Daoy (cell line): ENCODE results near the gene BTBD17. TPM values are rescaled to one million over a fixed set of nuclear protein-coding genes. Genes with fewer than 3 reads are reported as not detected.

Source experiments
- DNase-seq: peaks from one replicate; pipeline ENCODE4 v3.0.0-alpha.2; 2015; ENCODE audit warnings: low read depth
- total RNA-seq: library from RNA; depleted of rRNA; stranded (reverse); fragments of >200 nt; shearing (Covaris generic); gene quantifications from 2 replicates; pipeline ENCODE4 v1.2.3, GENCODE V29; 2014

BTBD17 gene
- total RNA-seq, 1 experiment from 2014 or later: not detected

DNA sequence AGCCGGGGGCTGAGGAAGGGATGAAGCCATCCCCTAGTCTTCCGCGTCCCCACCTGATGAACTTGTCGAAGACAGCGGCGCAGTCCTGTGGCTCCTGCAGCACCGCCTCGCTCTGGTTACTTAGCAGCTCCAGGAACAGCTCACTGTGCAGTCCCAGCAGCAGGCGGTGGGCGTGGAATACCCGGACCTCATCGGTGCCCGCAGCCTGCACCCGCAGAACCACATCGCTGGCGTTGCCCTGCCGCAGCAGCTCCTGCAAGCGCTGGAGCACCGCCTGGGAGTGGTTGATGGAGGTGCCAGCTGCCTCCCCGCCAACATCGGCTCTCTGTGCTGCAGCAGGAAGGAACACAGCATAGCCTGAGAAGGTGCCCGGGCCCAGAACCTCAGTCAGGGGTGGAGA is 1.8 kb downstream of the BTBD17 start:
- no peak for DNase-seq

DNA sequence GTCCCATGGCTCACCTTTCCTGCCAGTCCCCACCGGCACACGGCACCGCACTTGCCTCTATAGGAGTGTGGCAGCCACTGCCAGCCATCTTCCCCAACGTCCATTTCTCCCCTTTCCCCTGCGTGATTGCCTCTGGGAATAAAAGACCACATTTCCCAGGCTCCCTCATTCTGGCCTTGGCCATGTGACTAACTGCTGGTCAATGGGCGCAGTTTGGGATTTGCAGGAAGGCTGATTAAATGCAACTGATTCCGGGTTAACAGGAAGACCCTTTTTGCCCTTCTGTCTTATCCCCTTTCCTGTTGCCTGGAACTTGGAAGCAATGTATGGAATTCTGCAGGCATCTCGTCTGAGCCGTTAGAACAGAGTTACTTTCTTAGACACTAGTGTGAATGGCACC is 3.0 kb downstream of the BTBD17 start:
- DNase-seq: no peak

DNA sequence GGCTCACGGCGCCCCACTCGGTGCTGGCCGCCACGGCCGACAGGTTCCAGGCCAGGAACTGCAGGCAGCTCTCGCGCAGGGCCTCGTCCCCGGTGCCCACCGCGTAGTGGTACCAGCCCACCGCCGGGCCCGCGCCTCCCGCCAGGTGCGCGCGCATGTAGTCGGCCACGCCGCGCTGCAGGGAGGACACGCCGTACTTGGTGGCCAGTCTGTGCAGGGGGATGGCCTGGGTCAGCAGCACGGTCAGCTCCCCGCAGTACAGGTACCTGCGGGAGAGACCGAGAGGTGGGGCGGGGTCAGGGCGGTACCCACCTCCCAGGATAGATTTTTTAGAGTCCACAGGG is 4.2 kb downstream of the BTBD17 start:
- DNase-seq: no peak

DNA sequence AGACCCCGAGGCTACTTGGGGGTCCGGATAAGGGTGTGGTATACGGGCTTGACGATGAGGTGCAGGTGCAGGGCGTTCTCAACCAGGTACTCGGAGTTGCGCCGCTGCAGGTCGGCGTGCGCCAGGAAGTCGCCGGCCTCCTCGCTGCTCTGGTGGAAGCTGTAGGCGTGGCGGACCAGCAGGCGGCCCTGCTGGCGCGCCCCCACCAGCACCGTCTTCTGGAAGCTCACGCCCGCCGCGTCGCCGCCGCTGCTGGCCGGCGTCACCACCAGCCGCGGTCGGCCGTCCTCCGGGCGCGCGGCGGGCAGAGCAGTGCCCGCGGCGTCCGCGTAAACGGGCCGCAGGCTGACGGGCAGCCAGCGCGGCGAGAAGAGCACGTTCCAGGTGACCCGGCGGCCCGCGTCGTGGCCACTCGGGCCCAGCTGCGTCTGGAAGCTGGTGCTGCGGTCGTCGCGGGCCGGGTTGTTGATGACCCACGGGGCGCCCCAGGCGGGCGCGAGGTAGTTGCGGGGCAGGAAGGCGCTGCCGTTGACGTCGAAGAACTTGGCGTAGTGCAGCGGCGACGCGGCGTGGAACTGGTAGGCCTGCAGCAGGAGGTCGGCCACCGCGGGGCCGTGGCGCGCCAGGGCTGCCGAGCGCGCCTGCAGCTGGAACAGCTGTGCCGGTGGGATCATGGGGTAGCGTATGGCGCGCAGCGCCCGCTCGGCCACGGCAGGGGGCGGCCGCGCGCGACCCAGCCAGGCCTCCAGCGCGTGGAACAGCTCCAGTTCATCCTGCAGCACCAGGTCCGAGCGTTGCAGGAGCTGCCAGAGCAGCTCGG is 4.8 kb downstream of the BTBD17 start:
- DNase-seq: no peak

DNA sequence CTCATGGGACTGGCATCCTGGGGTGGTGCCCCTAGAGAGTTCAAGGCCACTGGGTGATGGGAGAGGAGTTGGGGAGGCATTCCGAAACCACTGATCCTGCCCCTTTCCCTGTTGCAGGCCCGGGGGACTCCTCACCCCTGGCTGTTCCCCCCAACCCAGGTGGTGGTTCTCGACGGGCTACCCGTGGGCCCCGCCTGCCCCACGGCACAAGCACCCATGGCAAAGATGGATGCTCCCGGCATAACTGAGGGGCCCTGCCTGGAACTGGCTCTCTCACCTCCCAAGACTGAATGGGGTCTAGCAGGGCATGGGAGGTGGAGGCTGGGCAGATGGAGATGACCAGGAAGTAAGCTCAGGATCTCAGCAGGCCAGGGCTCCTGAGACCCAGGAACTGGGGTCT is 6.6 kb downstream of the BTBD17 start:
- DNase-seq: no peak

DNA sequence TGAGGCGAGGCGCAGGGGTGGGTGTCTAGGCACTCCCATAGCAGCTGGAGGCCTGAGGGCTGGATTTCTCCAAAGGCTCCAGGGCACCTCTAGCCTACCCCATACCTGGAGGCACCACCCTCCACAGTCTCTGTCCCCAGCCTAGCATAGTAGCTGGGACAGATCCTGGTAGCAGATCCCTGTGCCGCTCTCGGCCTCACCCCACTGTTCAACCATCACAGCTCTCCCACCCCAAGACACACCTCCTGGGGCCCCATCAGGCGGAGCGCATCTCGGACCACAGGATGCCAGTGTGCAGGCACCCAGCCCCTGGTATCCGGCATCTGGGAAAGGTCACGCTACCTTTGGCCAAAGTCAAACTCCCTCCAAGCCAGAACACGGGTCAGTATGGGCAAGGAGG is 7.1 kb downstream of the BTBD17 start:
- DNase-seq: no peak

DNA sequence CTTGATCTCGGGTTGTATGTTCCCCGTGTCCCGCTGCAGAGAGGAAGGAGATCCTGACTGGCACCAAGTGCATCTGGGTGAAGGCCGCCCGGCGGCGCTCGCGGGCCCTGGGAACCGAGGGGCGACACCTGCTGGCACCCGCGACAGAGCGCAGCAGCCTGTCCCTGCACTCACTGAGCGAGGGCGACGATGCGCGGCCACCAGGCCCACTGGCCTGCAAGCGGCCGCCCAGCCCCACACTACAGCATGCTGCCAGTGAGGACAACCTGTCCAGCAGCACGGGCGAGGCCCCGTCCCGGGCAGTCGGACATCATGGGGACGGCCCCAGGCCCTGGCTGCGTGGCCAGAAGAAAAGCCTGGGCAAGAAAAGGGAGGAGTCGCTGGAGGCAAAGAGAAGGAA is 7.5 kb downstream of the BTBD17 start:
- DNase-seq: peak; percentile 71

DNA sequence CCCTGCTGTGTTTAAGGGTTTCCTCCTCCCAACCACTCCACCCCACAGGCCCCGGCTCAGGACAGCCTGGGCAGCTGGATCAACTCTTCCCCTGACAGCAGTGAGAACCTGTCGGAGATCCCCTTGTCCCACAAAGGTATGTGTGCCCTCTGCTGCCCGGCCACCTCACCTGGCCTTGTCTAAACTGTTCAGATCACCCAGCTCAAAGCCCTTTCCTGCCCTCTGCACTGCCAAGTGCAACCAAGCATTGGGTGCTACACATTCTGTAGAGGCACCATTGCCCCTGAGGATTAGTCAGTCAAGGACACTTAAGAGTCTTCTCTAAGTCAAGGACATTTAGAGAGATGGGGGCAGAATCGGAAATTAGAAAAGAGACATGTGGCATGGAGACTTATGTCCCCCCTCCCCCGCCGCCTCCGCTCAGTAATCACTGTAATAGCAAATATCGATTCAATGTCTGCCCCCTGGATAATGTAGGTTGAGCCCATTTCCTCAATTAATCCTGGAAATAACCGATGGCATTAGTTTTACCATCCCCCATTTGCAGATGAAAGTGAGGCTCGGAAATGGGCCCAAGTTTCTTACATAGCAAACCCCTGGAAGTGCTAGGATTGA is 8.1 kb downstream of the BTBD17 start:
- DNase-seq: no peak

DNA sequence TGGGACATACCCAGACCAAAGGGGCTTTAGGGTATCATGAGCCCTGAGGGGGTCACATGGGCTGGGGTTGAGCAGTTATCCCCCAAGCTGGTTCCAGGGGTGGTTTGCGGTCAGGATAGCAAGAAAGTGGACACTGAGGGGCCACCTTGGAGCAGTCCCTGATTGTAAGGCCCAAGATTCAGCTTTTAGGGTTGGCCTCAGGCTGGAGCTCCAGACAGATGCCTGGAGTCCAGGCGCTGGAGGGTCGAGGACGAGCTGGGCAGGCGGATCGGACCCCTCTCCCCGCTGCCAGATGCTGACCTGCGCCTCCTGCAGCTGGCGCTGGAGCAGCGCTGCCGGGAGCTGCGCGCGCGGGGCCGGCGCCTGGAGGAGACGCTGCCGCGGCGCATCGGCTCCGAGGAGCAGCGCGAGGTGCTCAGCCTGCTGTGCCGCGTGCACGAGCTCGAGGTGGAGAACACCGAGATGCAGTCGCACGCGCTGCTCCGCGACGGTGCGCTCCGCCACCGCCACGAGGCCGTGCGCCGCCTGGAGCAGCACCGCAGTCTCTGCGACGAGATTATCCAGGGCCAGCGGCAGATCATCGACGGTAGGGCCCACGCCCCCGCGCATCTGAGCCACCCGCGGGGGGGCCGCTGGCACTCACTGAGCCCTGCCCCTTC is 10.0 kb downstream of the BTBD17 start:
- DNase-seq: peak; percentile 53

DNA sequence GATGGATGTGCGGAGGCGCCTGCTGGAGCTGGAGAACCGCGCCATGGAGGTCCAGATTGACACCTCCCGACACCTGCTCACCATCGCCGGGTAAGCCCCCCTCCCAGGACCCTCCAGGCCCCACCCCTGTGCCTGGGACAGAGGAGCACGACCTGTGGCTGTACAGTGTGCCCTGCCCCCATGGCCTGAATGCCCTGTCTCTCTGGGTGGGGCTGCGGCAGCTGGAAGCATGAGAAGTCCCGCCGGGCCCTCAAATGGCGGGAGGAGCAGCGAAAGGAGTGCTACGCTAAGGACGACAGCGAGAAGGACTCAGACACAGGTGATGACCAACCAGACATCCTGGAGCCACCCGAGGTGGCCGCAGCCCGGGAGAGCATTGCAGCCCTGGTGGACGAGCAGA is 11.2 kb downstream of the BTBD17 start:
- DNase-seq: no peak

DNA sequence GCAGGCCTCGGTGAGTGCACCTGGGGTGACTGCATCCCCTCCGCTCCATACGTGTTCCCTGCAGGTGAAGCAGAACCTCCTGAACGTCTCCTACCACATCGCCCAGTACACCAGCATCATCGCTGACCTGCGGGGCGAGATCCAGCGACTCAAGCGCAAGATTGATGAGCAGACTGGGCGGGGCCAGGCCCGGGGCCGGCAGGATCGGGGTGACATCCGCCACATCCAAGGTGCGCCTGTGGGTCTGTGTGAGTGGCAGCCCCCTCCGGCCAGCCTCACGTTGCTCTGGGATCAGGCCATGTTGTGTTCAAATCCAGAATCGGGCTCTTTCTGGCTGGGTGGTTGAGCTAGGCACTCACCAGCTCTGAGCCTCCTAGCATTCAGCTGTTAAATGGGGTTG is 12.5 kb downstream of the BTBD17 start:
- DNase-seq: no peak

DNA sequence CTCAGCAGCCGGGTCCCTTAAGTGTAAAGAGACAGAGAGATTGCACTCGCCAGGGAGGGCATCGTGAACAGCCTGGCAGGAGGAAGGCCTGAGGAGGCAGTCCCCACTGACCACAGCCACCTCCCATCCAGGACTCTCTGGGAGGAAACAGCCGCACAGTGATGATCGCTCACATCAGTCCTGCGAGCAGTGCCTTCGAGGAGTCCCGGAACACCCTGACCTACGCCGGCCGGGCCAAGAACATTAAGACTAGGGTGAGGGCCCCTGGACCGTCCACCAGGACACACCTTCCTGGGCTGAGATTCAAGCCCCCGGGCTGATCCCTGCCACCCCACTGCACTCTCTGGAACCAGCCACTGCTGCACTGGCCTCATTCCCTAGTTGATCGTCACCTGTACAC is 14.0 kb downstream of the BTBD17 start:
- no peak for DNase-seq

DNA sequence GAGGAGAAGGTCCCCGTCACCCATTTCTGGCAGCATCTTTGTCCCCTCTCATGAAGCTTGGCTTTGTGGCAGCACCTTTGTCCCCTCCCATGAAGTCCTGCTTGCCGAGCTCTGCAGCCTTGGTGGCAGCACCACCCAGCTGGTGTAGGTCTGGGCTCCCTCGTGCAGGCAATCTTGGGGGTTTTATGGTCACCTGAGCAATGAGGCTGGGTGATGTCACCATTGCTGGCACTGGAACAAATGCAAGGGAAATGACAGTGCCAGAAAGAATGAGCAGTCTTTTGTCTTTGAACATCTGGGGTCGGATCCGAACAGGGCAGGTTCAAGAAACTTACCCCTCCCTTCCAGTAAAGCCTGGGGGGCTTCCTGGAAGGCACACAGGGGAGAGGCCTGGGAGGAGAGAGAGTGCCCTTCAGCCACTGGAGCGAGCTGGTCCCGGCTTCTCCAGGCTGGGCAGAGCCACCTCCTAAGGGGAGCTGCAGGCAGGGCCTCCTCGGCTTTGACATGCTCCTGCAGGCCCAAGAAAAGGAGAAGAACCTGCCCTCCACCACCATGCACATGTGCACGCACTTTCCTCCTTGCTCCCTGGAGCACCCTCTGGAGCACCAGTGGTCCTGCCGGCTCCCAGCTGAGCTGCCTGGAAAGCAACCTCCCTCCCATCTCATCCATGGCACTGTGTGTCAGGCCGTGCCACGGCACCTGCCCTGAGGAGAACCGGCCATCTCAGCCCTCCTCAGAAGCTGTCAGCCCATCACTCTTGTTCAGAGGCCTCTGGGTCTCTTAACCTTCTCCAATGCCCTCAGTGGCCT is 16.0 kb downstream of the BTBD17 start:
- peak; percentile 74 for DNase-seq

DNA sequence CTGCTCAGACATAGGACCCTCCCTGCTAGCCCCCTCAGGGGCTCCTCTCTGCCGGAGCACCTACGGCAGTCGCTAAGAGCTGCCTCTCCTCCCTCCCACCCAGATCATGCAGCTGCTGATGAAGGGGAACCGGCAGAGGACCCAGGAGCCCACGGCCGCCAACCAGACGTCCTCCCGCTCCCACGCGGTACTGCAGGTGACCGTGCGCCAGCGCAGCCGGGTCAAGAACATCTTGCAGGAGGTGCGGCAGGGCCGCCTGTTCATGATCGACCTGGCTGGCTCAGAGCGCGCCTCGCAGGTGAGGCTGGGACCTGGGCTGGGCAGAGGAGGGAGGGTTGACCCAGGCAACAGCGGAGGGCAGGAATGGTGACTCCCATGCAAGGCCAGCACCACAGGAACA is 17.0 kb downstream of the BTBD17 start:
- DNase-seq: no peak

DNA sequence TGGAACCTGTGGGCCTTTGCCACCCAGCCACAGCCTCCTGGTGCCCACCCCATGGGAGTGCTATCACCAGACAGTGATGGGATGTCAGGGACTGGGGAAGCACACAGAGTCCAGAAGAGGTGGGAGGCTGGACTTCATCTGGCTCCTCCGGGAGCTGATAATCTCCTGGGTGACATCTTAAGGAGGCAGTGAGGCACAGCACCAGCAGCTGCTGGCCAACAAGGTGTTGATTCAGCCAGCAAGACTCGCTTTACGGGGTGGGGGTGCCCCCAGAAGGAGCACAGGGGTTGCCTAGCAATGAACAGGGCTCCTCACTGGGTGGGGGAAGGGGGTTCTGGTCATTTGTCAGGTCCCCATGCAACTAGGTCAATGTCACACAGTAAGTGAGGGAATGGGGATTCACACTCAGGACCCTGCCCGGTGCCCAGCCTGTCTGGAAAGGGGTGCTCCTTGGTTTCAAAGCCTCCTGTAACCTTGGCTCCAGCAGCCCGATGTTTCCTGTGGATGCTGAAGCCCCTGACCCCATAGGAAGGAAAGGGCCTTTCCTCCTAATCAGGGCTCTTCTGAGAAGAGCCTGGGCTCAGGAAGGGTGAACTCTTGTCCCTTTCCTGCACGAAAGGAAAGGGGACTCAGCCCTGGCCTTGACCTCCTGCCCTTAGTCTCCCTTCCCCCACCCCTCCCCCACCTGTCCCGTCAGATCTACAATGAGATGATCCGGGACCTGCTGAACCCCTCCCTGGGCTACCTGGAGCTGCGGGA is 18.0 kb downstream of the BTBD17 start:
- no peak for DNase-seq

DNA sequence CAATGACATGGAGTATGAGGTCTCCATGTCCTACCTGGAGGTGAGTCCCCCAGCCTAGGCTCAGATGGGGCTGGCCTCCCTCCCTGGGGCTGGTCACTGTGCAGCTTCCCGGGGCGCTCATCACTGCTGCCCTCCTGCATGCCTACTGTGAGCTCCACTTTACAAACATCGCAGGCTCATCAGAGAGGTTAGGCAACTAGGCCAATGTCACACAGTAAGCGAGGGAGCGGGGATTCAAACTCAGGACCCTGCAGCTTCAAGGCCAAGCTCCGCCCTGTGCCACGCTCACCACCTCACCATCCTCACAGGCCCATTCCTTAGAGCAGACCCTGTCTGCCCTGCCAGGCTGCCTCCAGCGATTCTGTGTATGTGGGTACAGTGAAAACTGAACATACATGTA is 18.5 kb downstream of the BTBD17 start:
- DNase-seq: no peak

DNA sequence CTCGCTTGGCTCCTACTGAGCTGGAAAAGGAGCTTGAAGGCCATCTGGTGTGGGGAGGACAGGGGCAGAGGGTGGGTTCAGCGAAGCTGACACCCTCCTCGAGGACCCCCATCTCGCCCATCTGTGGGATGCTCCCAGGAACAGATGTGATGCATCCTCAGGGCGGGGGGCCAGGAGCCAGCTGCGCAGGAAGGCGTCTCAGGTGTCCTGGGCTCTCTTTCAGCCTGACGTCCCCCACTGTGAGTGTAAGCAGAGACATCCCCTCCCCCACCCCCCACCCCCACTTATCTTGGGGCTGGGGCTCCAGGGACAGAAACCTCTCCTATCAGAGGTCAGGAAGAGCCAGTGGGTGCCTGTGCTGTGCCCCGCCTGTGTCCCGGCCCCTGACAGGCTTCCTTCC is 19.4 kb downstream of the BTBD17 start:
- DNase-seq: no peak

DNA sequence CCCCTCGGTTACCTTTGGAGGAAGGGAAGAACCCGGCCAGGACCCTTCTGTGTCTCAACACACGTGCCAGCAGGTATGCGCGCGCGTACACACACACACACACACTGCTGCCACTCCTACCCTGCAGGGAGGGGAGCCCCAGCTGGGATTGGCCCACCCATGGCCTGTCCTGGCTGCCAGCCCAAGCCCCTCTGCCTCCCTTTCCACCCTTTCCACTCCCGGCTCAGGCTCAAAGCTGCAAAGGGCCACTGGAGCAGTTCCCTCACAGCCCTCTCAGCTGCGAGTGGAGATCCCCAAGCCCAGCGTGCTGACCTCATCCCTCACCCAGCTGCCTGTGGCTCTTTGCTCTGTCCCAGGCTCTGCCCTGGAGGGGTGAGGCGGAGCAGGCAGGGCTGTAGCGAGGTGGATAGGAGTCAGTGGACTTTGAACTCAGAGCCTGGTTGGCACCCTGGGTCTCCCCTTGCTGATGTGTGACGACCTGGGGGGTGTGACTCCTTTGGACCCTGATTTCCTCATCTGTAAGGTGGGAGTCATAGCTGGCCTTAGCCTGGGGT is 21.1 kb downstream of the BTBD17 start:
- no peak for DNase-seq

DNA sequence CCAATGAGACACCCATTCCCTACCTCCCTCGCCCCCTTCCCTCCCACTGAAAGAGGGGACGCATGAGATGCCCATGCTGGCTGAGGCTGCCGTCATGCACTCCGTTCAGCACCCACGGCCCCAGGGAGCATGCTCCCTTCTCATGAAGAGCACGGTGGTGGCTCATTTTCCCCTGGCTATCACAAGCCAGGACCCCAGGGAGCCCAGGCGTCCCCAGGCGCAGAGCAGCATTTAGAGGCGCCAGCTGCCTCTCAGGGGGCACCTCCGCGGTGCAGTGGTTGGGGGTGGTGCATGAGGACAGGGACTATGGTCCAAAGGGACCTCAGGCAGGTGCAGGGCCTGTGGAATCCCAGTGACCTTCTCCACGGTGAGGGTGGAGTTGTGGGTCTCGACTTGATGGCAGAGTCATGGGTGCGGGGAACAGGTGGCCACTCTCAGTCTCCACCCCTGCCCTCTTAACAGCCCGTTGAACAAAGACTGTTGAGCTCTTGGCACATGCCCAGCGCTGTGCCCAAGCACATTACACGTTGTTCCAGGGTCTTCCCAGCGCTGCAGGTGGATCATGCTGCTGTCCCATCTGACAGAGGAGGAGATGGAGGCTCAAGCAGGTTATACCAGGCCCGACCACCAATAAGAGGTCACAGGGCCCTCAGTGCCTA is 22.0 kb downstream of the BTBD17 start:
- DNase-seq: no peak

DNA sequence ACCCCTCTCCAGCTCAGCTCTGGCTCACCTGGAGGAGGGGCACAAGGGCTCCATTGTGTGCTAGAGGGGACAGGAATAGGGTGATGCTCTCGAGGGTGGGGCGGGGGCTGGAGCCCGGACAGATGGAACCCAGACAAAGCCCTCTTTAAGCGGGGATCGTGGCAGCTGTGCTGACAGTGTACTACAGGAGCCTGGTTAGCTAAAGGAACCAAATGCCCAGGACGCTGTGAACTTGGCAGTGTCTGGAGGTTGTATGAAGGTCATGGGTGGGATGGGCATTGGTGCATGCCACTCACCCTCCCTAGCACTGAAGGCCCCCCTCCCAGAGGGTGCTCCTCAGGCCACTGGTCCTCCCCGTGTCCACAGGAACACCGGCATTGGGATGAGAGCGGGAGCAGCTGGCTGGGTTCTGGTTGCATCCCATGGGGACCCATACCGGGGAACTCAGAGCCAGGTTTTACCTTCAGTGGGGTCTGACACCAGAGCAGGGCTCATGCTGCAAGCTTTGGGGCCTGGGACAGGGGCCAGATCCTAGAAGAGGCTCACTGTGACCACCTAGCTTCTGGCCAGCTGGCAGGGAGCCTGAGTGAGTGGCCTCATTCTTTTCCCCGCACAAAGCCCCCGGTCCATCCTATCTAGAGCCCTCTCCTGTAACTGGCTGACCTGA is 23.7 kb downstream of the BTBD17 start:
- no peak for DNase-seq
